H1 (cell line): ENCODE data around the gene APC2. TPM values are rescaled to one million over a fixed set of nuclear protein-coding genes. Genes with fewer than 3 reads are reported as not detected.

Experiments
- ASH2L ChIP-seq: fragments of 200-600, 300-600 bp; sonication (generic); IDR thresholded peaks from one replicate; pipeline ENCODE4 v1.7.1; 2017; ENCODE audit warnings: low read length
- ATF3 ChIP-seq: IDR thresholded peaks from 2 replicates; pipeline ENCODE4 v1.6.1; 2011; ENCODE audit warnings: low read depth, mild to moderate bottlenecking, low read length; ENCODE audit not compliant: insufficient read depth
- BRCA1 ChIP-seq: IDR thresholded peaks from 2 replicates; pipeline ENCODE4 v1.6.1; 2012; ENCODE audit warnings: low read depth, low read length, improper control_type of control experiment
- CEBPB ChIP-seq: IDR thresholded peaks from 2 replicates; pipeline ENCODE4 v1.6.1; 2012; ENCODE audit warnings: low read depth, low read length
- CTBP2 ChIP-seq: IDR thresholded peaks from 2 replicates; pipeline ENCODE4 v1.7.0; 2011; ENCODE audit warnings: borderline replicate concordance, mild to moderate bottlenecking, moderate library complexity, mixed read lengths, low read length; ENCODE audit not compliant: insufficient read depth, insufficient read length
- EGR1 ChIP-seq: IDR thresholded peaks from 2 replicates; pipeline ENCODE4 v1.6.1; 2011; ENCODE audit warnings: low read depth, low read length, borderline replicate concordance
- EZH2 ChIP-seq: fragments of 200-600 bp; sonication (generic); IDR thresholded peaks from 2 replicates; pipeline ENCODE4 v1.7.1; 2012; ENCODE audit warnings: low read depth, mild to moderate bottlenecking, moderate library complexity, low read length, inconsistent platforms; ENCODE audit not compliant: severe bottlenecking
- FOSL1 ChIP-seq: IDR thresholded peaks from 2 replicates; pipeline ENCODE4 v1.6.1; 2011; ENCODE audit warnings: mild to moderate bottlenecking, low read depth, low read length, moderate library complexity; ENCODE audit not compliant: insufficient read depth
- GABPA ChIP-seq: IDR thresholded peaks from 2 replicates; pipeline ENCODE4 v1.6.1; 2011; ENCODE audit warnings: mild to moderate bottlenecking, low read length, moderate library complexity, borderline replicate concordance; ENCODE audit not compliant: insufficient read depth
- KDM4A ChIP-seq: IDR thresholded peaks from one replicate; pipeline ENCODE4 v1.7.1; 2012; ENCODE audit warnings: low read depth, mild to moderate bottlenecking, moderate library complexity, low read length, inconsistent platforms; ENCODE audit not compliant: severe bottlenecking
- MAFK ChIP-seq: IDR thresholded peaks from 2 replicates; pipeline ENCODE4 v1.6.1; 2012; ENCODE audit warnings: low read depth, mild to moderate bottlenecking, improper control_type of control experiment, low read length
- NRF1 ChIP-seq: IDR thresholded peaks from 2 replicates; pipeline ENCODE4 v1.6.1; 2011; ENCODE audit warnings: mild to moderate bottlenecking, low read depth, low read length, improper control_type of control experiment
- SIN3A ChIP-seq, 2 experiments: IDR thresholded peaks in 1 of 2; conservative IDR thresholded peaks in 1 of 2; 2 replicates each; pipeline ENCODE4 v1.6.1; 2011 to 2012; ENCODE audit warnings: low read length in 2 of 2, improper control_type of control experiment in 1 of 2, low read depth in 1 of 2, mild to moderate bottlenecking in 1 of 2
- SP1 ChIP-seq: IDR thresholded peaks from 2 replicates; pipeline ENCODE4 v1.6.1; 2011; ENCODE audit warnings: low read depth, low read length
- TCF12 ChIP-seq: IDR thresholded peaks from 2 replicates; pipeline ENCODE4 v1.6.1; 2011; ENCODE audit warnings: low read depth, mild to moderate bottlenecking, low read length
- polyA plus RNA-seq, 7 experiments: library from polyadenylated mRNA; depleted of rRNA in 3 of 7; stranded (reverse) in 5 of 7; unstranded in 2 of 7; fragments of >200 nt in 5 of 7; fragments of 200-250 nt in 2 of 7; gene quantifications; 1 replicate in 5 of 7; 2 replicates in 1 of 7; 4 replicates in 1 of 7; pipeline versions ENCODE4 v1.2.1 to v1.2.3, GENCODE V29; 2011 to 2013; ENCODE audit warnings: missing spikeins in 2 of 7, mixed read lengths in 2 of 7
- total RNA-seq: library from RNA; stranded (reverse); fragmentation: NEBNext Ultra II Directional; extraction: Animal tissue kit (Norgen Biotek cat#: 25700); gene quantifications from 2 replicates; pipeline ENCODE4 v1.2.1, GENCODE V29; 2021

APC2 gene
- total and polyA plus RNA-seq, 2 of the 8 experiments (the other 6 are each of a cell fraction or from before 2014, with no cell fraction given) = 1.3 to 4.1 TPM

- TF ChIP-seq SIN3A (conservative IDR thresholded peaks at IDR 0.05 in 1 of 2, IDR thresholded peaks at IDR 0.05 in 1 of 2; ENCODE audit: low read depth in 1 of 2, low read length in 2 of 2) (no peak; a peak in 1 of 4 replicates), BRCA1 (no peak), FOSL1 (no peak), EZH2 (peak; percentile 33), CTBP2 (no peak), TCF12 (no peak), GABPA (peak; percentile 19; the same call in 1 of the 2 replicates), EGR1 (peak; percentile 90), CEBPB (no peak), MAFK (no peak), NRF1 (no peak), SP1 (no peak), ATF3 (no peak), KDM4A (peak; percentile 64), ASH2L (peak; percentile 50)
Measured at GRCh38 chr19:1445185-1445931, 4.6 kb upstream of the APC2 start (continued).
